Muscle of back (tissue), 11 donors: ENCODE results near the gene TRIM3. TPM values are rescaled to one million over a fixed set of nuclear protein-coding genes. Genes with fewer than 3 reads are reported as not detected.

Experiments
- DNase-seq, 3 donors: peaks; one replicate each; pipeline versions ENCODE4 v3.0.0 to v3.0.0-alpha.2; 2013
- polyA plus RNA-seq, 10 donors: library from polyadenylated mRNA; unstranded; fragments of 120-200 nt; gene quantifications; one replicate each; pipeline ENCODE4 v1.2.1, GENCODE V29; 2013; ENCODE audit not compliant: insufficient read length in 10 of 10

The TRIM3 gene
- polyA plus RNA-seq, 10 donors = 11.9 to 21.2 (median 14.1) TPM

- no peak for DNase-seq
Measured at GRCh38 chr11:6403539-6403938, 70.2 kb downstream of the TRIM3 start.

- DNase-seq = no peak
Measured at GRCh38 chr11:6402561-6402981, 71.2 kb downstream of the TRIM3 start.

GRCh38 chr11:6402061-6402470 is 71.7 kb downstream of the TRIM3 start:
- no peak for DNase-seq

GRCh38 chr11:6401464-6401863 is 72.3 kb downstream of the TRIM3 start:
- no peak for DNase-seq

GRCh38 chr11:6400431-6401345 is 73.1 kb downstream of the TRIM3 start:
- DNase-seq = no peak

Other genes with a start within 250 kb of the TRIM3 start
- gene FHIP1B, start 239.3 kb downstream of the TRIM3 start, polyA plus RNA-seq = 10 to 100 TPM; 18.5 to 39.1 (median 23.5) TPM
- gene CNGA4, start 234.9 kb downstream of the TRIM3 start, polyA plus RNA-seq = under 1 TPM in 5 of 10 donors, not detected in 5; 0.11 to 0.33 (median 0.17) TPM
- gene CCKBR, start 214.1 kb downstream of the TRIM3 start, polyA plus RNA-seq = under 1 TPM in 1 of 10 donors, not detected in 9; 0.22 TPM
- 10 to 100 TPM; 15.6 to 42.7 (median 27.7) TPM for gene CAVIN3, start 153.4 kb downstream of the TRIM3 start, polyA plus RNA-seq
- 10 to 100 TPM; 21.8 to 26.7 (median 24.5) TPM for gene SMPD1, start 83.5 kb downstream of the TRIM3 start, polyA plus RNA-seq
- gene APBB1, start 54.8 kb downstream of the TRIM3 start, polyA plus RNA-seq = 10 to 100 TPM; 27.2 to 31.7 (median 28.4) TPM
- 1 to 10 TPM in 8 of 10 donors, under 1 TPM in 2; 0.87 to 5.4 (median 1.9) TPM for gene HPX, start 33.0 kb downstream of the TRIM3 start, polyA plus RNA-seq
- 10 to 100 TPM; 29.4 to 42.6 (median 32.8) TPM for gene ARFIP2, start 7.4 kb upstream of the TRIM3 start, polyA plus RNA-seq
- 10 to 100 TPM; 16.0 to 22.0 (median 18.3) TPM for gene TIMM10B, start 7.6 kb upstream of the TRIM3 start, polyA plus RNA-seq
- 10 to 100 TPM in 3 of 10 donors, 1 to 10 TPM in 7; 3.9 to 13.5 (median 5.8) TPM for gene DNHD1, start 23.3 kb upstream of the TRIM3 start, polyA plus RNA-seq
- 10 to 100 TPM; 16.4 to 22.6 (median 18.6) TPM for gene RRP8, start 129.7 kb upstream of the TRIM3 start, polyA plus RNA-seq
- gene ILK, start 129.8 kb upstream of the TRIM3 start, polyA plus RNA-seq = 100 to 1,000 TPM; 135 to 163 (median 147) TPM
- 100 to 1,000 TPM in 6 of 10 donors, 10 to 100 TPM in 4; 96.4 to 127 (median 108) TPM for gene TAF10, start 138.3 kb upstream of the TRIM3 start, polyA plus RNA-seq
- 10 to 100 TPM; 36.4 to 48.0 (median 40.9) TPM for gene TPP1, start 145.5 kb upstream of the TRIM3 start, polyA plus RNA-seq
- gene DCHS1, start 181.9 kb upstream of the TRIM3 start, polyA plus RNA-seq = 10 to 100 TPM; 36.7 to 66.6 (median 43.7) TPM
- gene MRPL17, start 209.4 kb upstream of the TRIM3 start, polyA plus RNA-seq = 10 to 100 TPM; 54.3 to 79.9 (median 59.9) TPM